C4-2B (cell line): Measurements from ENCODE around the gene LDLRAP1.

ENCODE experiments used
- ZFX ChIP-seq: fragments of 450-650 bp; IDR thresholded peaks from 2 replicates; pipeline ENCODE4 v1.6.1; 2017
- TF ChIP-seq, protein P1 (sequence below): fragments of 450-650 bp; conservative IDR thresholded peaks from 2 replicates; pipeline ENCODE4 v1.5.1; 2017; ENCODE audit warnings: mild to moderate bottlenecking

DNA sequence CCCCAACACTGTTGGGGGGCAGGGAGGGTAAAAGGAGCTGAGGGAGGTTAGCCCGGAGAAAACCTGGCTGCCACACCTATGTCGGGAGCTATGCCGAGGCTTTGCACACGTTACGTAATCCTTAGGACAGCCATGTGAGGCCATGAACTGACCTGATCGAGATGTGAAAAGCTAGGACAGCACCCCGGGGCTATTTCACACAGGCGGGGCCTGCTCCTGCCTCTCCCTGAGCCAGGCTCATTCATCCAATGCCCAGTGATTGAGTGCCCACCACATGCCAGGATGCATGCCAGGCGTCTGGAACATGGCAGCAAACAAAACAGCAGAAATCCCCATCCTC lies 30.2 kb downstream of the LDLRAP1 start:
- TF ChIP-seq, protein P1, sequence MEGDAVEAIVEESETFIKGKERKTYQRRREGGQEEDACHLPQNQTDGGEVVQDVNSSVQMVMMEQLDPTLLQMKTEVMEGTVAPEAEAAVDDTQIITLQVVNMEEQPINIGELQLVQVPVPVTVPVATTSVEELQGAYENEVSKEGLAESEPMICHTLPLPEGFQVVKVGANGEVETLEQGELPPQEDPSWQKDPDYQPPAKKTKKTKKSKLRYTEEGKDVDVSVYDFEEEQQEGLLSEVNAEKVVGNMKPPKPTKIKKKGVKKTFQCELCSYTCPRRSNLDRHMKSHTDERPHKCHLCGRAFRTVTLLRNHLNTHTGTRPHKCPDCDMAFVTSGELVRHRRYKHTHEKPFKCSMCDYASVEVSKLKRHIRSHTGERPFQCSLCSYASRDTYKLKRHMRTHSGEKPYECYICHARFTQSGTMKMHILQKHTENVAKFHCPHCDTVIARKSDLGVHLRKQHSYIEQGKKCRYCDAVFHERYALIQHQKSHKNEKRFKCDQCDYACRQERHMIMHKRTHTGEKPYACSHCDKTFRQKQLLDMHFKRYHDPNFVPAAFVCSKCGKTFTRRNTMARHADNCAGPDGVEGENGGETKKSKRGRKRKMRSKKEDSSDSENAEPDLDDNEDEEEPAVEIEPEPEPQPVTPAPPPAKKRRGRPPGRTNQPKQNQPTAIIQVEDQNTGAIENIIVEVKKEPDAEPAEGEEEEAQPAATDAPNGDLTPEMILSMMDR = no peak
- TF ChIP-seq ZFX = no peak
